GM15510 (cell line): ENCODE measurements around the gene SCFD1.

Experiments used
- POLR2A ChIP-seq: IDR thresholded peaks from 3 replicates; pipeline ENCODE4 v1.6.1; 2011; ENCODE audit warnings: borderline replicate concordance; ENCODE audit not compliant: insufficient read length; ENCODE audit errors: extremely low read depth

SCFD1 gene

GRCh38 chr14:30763891-30764290 is 141.8 kb downstream of the SCFD1 start:
- TF ChIP-seq POLR2A: no peak

GRCh38 chr14:30767624-30768023 is 145.5 kb downstream of the SCFD1 start:
- TF ChIP-seq POLR2A: no peak

- TF ChIP-seq POLR2A: no peak
Observed at GRCh38 chr14:30768791-30769190, 146.7 kb downstream of the SCFD1 start.

GRCh38 chr14:30770376-30770775 is 148.3 kb downstream of the SCFD1 start:
- TF ChIP-seq POLR2A: no peak

GRCh38 chr14:30771595-30771994 is 149.5 kb downstream of the SCFD1 start:
- no peak for TF ChIP-seq POLR2A

- no peak for TF ChIP-seq POLR2A
Observed at GRCh38 chr14:30779210-30779609, 157.1 kb downstream of the SCFD1 start.
